Lower leg skin (tissue), 4 donors: Measurements from ENCODE around the gene CSPG4. TPM values are rescaled to one million over a fixed set of nuclear protein-coding genes. Genes with fewer than 3 reads are reported as not detected.
"Not testable (repeated sequence)": the region's sequence is repeated elsewhere in the genome, so short reads cannot be mapped to it uniquely, and the experiment has no call there.

Source experiments
- DNase-seq, 2 donors: peaks; one replicate each; pipeline ENCODE4 v3.0.0-alpha.2; 2019; ENCODE audit warnings: low spot score in 2 of 2
- H3K4me3 ChIP-seq: fragments of 200-600 bp; sonication (generic); 2 replicates; pipeline ENCODE4 v1.5.1; 2017; ENCODE audit warnings: mild to moderate bottlenecking, low read depth; ENCODE audit not compliant: poor library complexity, severe bottlenecking
- POLR2A ChIP-seq, 2 donors: fragments of 450-650 bp; IDR thresholded peaks; one replicate each; pipeline ENCODE4 v1.6.1; 2016 to 2017; ENCODE audit warnings: antibody characterized with exemption in 2 of 2, mild to moderate bottlenecking in 1 of 2, moderate library complexity in 1 of 2
- WGBS, 2 donors: methylation state at CpG; one replicate each; pipeline ENCODE4 v1.1.5; 2018; 5-methylcytosine and 5-hydroxymethylcytosine counted together
- intact Hi-C: fragments of 100-400 bp; cut with DNase I; formaldehyde crosslinking; loops from one replicate; pipeline ENCODE4 v1.15.0; 2023; ENCODE audit warnings: low total_unique reads
- total RNA-seq, 4 donors: library from RNA; depleted of rRNA; stranded (reverse); fragments of >200 nt; gene quantifications; one replicate each; pipeline ENCODE4 v1.1.0, GENCODE V29; 2016
- TF ChIP-seq, protein P1 (sequence below), 3 donors: fragments of 450-650 bp; IDR thresholded peaks; one replicate each; pipeline ENCODE4 v1.5.1; 2016; ENCODE audit warnings: antibody characterized with exemption in 3 of 3, mild to moderate bottlenecking in 3 of 3, moderate library complexity in 2 of 3

Gene CSPG4, protein sequence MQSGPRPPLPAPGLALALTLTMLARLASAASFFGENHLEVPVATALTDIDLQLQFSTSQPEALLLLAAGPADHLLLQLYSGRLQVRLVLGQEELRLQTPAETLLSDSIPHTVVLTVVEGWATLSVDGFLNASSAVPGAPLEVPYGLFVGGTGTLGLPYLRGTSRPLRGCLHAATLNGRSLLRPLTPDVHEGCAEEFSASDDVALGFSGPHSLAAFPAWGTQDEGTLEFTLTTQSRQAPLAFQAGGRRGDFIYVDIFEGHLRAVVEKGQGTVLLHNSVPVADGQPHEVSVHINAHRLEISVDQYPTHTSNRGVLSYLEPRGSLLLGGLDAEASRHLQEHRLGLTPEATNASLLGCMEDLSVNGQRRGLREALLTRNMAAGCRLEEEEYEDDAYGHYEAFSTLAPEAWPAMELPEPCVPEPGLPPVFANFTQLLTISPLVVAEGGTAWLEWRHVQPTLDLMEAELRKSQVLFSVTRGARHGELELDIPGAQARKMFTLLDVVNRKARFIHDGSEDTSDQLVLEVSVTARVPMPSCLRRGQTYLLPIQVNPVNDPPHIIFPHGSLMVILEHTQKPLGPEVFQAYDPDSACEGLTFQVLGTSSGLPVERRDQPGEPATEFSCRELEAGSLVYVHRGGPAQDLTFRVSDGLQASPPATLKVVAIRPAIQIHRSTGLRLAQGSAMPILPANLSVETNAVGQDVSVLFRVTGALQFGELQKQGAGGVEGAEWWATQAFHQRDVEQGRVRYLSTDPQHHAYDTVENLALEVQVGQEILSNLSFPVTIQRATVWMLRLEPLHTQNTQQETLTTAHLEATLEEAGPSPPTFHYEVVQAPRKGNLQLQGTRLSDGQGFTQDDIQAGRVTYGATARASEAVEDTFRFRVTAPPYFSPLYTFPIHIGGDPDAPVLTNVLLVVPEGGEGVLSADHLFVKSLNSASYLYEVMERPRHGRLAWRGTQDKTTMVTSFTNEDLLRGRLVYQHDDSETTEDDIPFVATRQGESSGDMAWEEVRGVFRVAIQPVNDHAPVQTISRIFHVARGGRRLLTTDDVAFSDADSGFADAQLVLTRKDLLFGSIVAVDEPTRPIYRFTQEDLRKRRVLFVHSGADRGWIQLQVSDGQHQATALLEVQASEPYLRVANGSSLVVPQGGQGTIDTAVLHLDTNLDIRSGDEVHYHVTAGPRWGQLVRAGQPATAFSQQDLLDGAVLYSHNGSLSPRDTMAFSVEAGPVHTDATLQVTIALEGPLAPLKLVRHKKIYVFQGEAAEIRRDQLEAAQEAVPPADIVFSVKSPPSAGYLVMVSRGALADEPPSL (N-terminal part only)
- 10 to 100 TPM in 2 of 4 donors, 1 to 10 TPM in 2; 9.1 to 28.7 (median 10.5) TPM for total RNA-seq

DNA sequence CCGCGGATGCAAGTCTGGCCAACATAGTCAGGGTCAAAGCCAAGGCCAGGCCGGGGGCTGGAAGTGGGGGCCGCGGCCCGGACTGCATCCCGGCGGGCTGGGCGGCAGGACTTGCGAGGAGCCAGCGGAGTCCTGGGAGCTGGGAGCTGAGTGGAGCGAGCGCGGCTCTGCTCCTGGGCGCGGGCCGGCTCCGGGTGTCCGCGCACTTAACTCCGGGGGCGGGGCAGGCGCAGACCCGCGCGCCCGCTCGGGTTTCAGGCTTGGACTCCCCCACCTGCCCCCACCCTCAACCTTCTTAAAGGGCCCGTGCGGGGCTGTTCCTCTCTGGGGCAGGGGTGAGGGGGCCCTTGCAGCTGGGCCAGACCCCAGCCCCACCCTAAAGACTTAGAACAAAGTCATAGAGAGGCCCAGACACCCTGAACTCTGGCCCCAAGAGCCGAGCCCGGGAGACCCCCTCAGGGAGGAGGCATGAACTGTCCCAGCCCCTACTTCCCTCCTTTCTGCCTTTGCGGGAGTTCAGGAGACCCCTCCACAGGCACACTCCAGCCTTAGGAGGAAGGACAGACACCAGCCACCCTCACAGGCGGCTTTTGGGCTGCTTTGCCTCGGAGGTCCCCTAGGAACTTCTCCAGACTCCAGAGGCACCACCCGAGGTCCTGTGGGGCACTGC lies at the start of gene CSPG4:
Gene CSPG4, minus strand, starts transcription at position 181 of the 670 bp plus-strand sequence. Its CDS starts 93 bp downstream, at position 88.
- H3K4me3 ChIP-seq: peak within 1 kb of the TSS; percentile 20
- intact Hi-C loops: no loop called here
- no peak for DNase-seq
- TF ChIP-seq, protein P1, sequence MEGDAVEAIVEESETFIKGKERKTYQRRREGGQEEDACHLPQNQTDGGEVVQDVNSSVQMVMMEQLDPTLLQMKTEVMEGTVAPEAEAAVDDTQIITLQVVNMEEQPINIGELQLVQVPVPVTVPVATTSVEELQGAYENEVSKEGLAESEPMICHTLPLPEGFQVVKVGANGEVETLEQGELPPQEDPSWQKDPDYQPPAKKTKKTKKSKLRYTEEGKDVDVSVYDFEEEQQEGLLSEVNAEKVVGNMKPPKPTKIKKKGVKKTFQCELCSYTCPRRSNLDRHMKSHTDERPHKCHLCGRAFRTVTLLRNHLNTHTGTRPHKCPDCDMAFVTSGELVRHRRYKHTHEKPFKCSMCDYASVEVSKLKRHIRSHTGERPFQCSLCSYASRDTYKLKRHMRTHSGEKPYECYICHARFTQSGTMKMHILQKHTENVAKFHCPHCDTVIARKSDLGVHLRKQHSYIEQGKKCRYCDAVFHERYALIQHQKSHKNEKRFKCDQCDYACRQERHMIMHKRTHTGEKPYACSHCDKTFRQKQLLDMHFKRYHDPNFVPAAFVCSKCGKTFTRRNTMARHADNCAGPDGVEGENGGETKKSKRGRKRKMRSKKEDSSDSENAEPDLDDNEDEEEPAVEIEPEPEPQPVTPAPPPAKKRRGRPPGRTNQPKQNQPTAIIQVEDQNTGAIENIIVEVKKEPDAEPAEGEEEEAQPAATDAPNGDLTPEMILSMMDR (IDR thresholded peaks at IDR 0.05): no peak
- TF ChIP-seq POLR2A (IDR thresholded peaks at IDR 0.05): no peak
- 7 to 8% methylated on average over 8 to 32 of the region's 36 CpGs for WGBS, 2 donors

DNA sequence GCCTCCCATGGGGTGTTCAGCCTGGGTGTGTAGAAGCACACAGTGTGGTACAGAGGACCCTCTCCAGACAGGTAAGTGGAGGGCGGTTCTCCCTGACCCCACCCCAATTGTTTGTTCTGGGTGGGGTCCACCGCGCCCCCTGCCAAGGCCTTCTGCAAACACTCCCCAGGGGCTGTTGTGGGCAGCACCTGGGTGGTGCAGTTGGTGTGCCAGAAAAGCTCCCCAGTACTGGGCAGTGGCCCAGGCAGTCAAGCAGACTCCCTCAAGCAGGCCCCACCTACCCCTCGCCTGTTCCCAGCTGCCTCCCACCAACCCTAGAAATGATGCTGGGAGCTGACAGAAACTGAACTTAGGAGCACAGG lies 49.7 kb upstream of the CSPG4 start:
- intact Hi-C loops, H3K4me3 ChIP-seq: not testable (repeated sequence)
- peak in 1 of 2 donors; percentile 21 for DNase-seq
- WGBS, 2 donors: 47 to 56% methylated on average over 3 to 4 of the region's 4 CpGs

DNA sequence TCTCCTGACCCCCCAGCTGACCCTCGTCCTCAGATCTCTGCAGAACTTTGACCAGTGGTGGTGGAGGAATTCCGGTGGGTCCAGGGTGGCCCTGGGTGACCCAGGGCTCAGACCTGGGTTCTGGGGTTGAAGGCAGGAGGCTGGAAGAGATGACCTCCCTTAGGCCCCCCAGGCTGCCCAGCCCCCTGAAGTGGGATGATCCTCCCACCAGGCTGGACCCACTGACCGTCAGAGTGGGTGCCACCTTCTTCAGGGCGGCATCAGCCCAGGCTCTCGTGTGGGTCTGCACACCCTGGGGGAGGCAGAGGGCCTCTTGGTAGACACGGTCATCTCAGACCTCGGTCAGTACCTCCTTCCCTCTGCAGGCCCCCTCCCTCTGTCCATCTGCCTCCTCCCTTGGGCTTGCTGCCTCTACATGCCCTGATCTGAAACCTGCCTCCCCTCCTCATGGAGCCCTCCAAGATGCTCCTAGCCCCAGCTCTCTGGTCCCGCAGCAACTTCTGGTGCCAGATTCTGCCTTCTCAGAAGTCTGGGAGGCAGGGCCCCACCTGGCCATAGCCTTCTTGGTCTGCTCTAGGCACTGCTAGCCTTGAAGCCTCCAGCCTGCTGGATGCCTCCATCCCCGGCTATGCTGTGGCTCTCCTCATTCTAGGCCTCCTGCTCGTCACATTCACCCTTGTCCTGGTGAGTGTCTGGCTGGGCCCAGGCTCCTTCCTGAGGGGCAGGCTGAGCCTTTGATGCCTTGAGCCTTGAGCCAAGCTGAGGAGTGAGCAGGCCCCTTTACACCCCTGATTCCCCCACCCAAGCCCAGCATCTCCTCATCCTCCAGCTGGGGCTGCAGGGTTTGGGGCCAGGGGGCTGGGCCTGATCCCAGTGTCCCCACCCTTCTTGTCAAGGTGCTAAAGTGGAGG lies 49.1 kb upstream of the CSPG4 start:
- intact Hi-C loops: no loop called here
- TF ChIP-seq, protein P1 (IDR thresholded peaks at IDR 0.05): no peak
- TF ChIP-seq POLR2A (IDR thresholded peaks at IDR 0.05): no peak
- 93 to 94% methylated on average over 10 of the region's 10 CpGs for WGBS, 2 donors
- peak in 1 of 2 donors; percentile 83 for DNase-seq
- no peak overlapping the region for H3K4me3 ChIP-seq

DNA sequence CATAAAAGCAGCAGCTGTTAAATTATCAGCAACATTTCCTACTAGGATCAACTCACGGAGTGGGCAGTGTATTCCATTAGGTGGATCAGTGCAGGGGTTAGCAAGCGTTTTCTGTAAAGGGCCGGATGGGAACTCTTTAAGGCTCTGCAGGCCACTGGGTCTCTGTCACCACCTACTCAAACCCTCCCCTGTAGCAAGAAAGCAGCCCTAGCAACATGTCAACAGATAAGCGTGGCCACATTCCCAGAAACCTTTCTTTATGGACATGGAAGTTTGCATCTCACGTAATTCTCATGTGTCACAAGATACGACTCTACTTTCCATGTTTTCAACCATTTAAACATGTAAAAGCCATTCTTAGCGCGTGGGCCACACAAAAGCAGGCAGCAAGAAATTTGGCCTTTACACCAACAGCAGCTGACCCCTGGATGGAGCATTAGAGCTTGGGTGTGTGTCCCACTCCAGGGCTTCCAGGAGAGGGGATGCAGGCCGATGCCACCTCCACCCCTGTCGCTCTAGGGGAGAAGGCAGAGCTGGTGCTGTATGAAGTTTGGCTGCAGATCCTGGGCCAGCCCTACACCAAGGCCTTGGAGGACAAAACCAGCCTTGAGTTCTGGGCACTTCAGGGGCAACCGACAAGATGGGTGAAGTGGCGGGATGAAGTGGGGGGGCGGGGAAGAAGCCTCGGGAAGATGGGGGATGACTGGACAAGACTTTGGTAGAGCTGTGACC lies 48.2 kb upstream of the CSPG4 start:
- no peak overlapping the region for H3K4me3 ChIP-seq
- 94% methylated on average over 14 of the region's 14 CpGs for WGBS, 2 donors
- TF ChIP-seq, protein P1 (IDR thresholded peaks at IDR 0.05): no peak
- no peak for TF ChIP-seq POLR2A (IDR thresholded peaks at IDR 0.05)
- intact Hi-C loops: no loop called here
- DNase-seq: peak in 1 of 2 donors; percentile 71

DNA sequence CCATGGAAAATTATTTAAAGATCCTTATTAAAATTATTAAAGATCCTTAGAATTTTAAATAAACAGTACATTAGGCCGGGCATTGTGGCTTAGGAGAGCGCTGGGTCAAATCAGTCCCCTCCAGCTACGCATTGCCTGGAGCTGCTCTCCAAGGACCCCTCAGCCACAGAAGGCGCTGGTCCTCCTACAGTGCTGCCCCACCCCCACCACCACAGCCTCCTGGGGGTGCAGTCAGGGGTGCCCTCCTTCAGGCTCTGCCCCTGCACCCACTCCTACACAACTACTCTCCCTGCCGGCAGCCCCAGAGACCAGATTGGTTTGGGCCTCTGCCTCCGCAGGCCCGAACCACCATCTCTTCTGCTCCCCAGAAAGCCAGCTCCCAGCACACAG lies 47.5 kb upstream of the CSPG4 start:
- intact Hi-C loops, H3K4me3 ChIP-seq: not testable (repeated sequence)
- DNase-seq: peak in 1 of 2 donors; percentile 68
- WGBS, 2 donors: 95 to 96% methylated on average over 5 to 7 of the region's 7 CpGs
